CD4-positive, alpha-beta T cell treated with Interleukin-17A for 4 hours (primary cell): ENCODE measurements around the gene EEF1AKMT1.
"Not testable (repeated sequence)": the region's sequence is repeated elsewhere in the genome, so short reads cannot be mapped to it uniquely, and the experiment has no call there.

Experiments
- DNase-seq: peaks from one replicate; pipeline ENCODE4 v3.0.0-alpha.2; 2020; ENCODE audit warnings: mixed read lengths

EEF1AKMT1 gene

GRCh38 chr13:20689291-20689690 is 84.5 kb downstream of the EEF1AKMT1 start:
- DNase-seq: no peak

- DNase-seq: no peak
Measured at GRCh38 chr13:20686863-20687579, 86.7 kb downstream of the EEF1AKMT1 start.

GRCh38 chr13:20686167-20686566 is 87.6 kb downstream of the EEF1AKMT1 start:
- DNase-seq: no peak

- DNase-seq: no peak
Measured at GRCh38 chr13:20685092-20685491, 88.7 kb downstream of the EEF1AKMT1 start.

- DNase-seq: no peak
Measured at GRCh38 chr13:20684546-20684945, 89.2 kb downstream of the EEF1AKMT1 start.

- DNase-seq: no peak
Measured at GRCh38 chr13:20684041-20684440, 89.7 kb downstream of the EEF1AKMT1 start.

GRCh38 chr13:20682061-20682460 is 91.7 kb downstream of the EEF1AKMT1 start:
- DNase-seq: no peak

- DNase-seq: not testable (repeated sequence)
Measured at GRCh38 chr13:20681481-20681880, 92.3 kb downstream of the EEF1AKMT1 start.

- DNase-seq: no peak
Measured at GRCh38 chr13:20680416-20681080, 93.2 kb downstream of the EEF1AKMT1 start.

- no peak for DNase-seq
Measured at GRCh38 chr13:20679879-20680278, 93.9 kb downstream of the EEF1AKMT1 start.
